H9 (cell line): ENCODE measurements around the gene BARX1. TPM values are rescaled to one million over a fixed set of nuclear protein-coding genes. Genes with fewer than 3 reads are reported as not detected.

Experiments used
- DNase-seq: peaks from one replicate; pipeline ENCODE4 v3.0.0-alpha.2; 2017
- H2AFZ ChIP-seq: one replicate; pipeline ENCODE4 v1.6.1; 2013; ENCODE audit warnings: mild to moderate bottlenecking, low read length, control low read depth, moderate library complexity
- H2AK5ac ChIP-seq: 2 replicates; pipeline ENCODE4 v1.6.1; 2013; ENCODE audit warnings: low read length, control low read depth, mixed read lengths; ENCODE audit not compliant: insufficient read length
- H2BK120ac ChIP-seq: one replicate; pipeline ENCODE4 v1.6.1; 2013; ENCODE audit warnings: low read depth, mild to moderate bottlenecking, low read length, control low read depth, inconsistent platforms; ENCODE audit not compliant: poor library complexity, severe bottlenecking
- H2BK12ac ChIP-seq: 2 replicates; pipeline ENCODE4 v1.6.1; 2013; ENCODE audit warnings: low read length, control low read depth, mixed read lengths, low read depth; ENCODE audit not compliant: insufficient read length
- H2BK15ac ChIP-seq: 2 replicates; pipeline ENCODE4 v1.6.1; 2013; ENCODE audit warnings: low read depth, low read length, control low read depth
- H2BK20ac ChIP-seq: one replicate; pipeline ENCODE4 v1.6.1; 2013; ENCODE audit warnings: low read depth, mild to moderate bottlenecking, low read length, control low read depth, inconsistent platforms; ENCODE audit not compliant: poor library complexity, severe bottlenecking
- H2BK5ac ChIP-seq: 2 replicates; pipeline ENCODE4 v1.6.1; 2013; ENCODE audit warnings: low read length, control low read depth, mixed read lengths; ENCODE audit not compliant: insufficient read length
- H3K14ac ChIP-seq: 2 replicates; pipeline ENCODE4 v1.6.1; 2013; ENCODE audit warnings: low read length, control low read depth; ENCODE audit not compliant: insufficient read depth
- H3K18ac ChIP-seq: 2 replicates; pipeline ENCODE4 v1.6.1; 2013; ENCODE audit warnings: low read depth, mild to moderate bottlenecking, mixed read lengths, low read length, control low read depth; ENCODE audit not compliant: insufficient read length
- H3K23ac ChIP-seq: 2 replicates; pipeline ENCODE4 v1.6.1; 2013; ENCODE audit warnings: low read length, control low read depth, mixed read lengths, low read depth; ENCODE audit not compliant: insufficient read length
- H3K23me2 ChIP-seq: 2 replicates; pipeline ENCODE4 v1.6.1; 2013; ENCODE audit warnings: low read depth, mild to moderate bottlenecking, mixed read lengths, low read length, control low read depth; ENCODE audit not compliant: insufficient read length, poor library complexity, severe bottlenecking
- H3K27ac ChIP-seq: 2 replicates; pipeline ENCODE4 v1.5.1; 2013; ENCODE audit warnings: low read length, control low read depth, mixed read lengths, low read depth; ENCODE audit not compliant: insufficient read length
- H3K27me3 ChIP-seq: 2 replicates; pipeline ENCODE4 v1.6.1; 2013; ENCODE audit warnings: low read length, control low read depth, inconsistent platforms; ENCODE audit not compliant: insufficient read depth
- H3K4ac ChIP-seq: 2 replicates; pipeline ENCODE4 v1.6.1; 2013; ENCODE audit warnings: low read depth, mild to moderate bottlenecking, control low read depth, inconsistent platforms, low read length, moderate library complexity
- H3K4me1 ChIP-seq: 2 replicates; pipeline ENCODE4 v1.6.1; 2013; ENCODE audit warnings: low read length, control low read depth, inconsistent platforms; ENCODE audit not compliant: insufficient read depth
- H3K4me2 ChIP-seq: 2 replicates; pipeline ENCODE4 v1.6.1; 2013; ENCODE audit warnings: low read length, control low read depth, mixed read lengths; ENCODE audit not compliant: insufficient read length, insufficient read depth
- H3K56ac ChIP-seq: 2 replicates; pipeline ENCODE4 v1.6.1; 2013; ENCODE audit warnings: low read depth, mild to moderate bottlenecking, mixed read lengths, low read length, control low read depth; ENCODE audit not compliant: insufficient read length
- H3K79me1 ChIP-seq: 2 replicates; pipeline ENCODE4 v1.6.1; 2013; ENCODE audit warnings: low read depth, mild to moderate bottlenecking, moderate library complexity, low read length, control low read depth, inconsistent platforms; ENCODE audit not compliant: insufficient read depth, poor library complexity, severe bottlenecking
- H3K79me2 ChIP-seq: 2 replicates; pipeline ENCODE4 v1.6.1; 2013; ENCODE audit warnings: low read length, control low read depth, inconsistent platforms; ENCODE audit not compliant: insufficient read depth
- H3K9ac ChIP-seq: 2 replicates; pipeline ENCODE4 v1.6.1; 2013; ENCODE audit warnings: low read length, control low read depth, mixed read lengths; ENCODE audit not compliant: insufficient read length; ENCODE audit errors: extremely low read depth
- H3K9me3 ChIP-seq: one replicate; pipeline ENCODE4 v1.6.1; 2013; ENCODE audit warnings: low read depth, low read length, inconsistent platforms; ENCODE audit not compliant: control insufficient read depth
- H3T11ph ChIP-seq: one replicate; pipeline ENCODE4 v1.6.1; 2013; ENCODE audit warnings: mild to moderate bottlenecking, low read length, control low read depth, inconsistent platforms
- H4K20me1 ChIP-seq: one replicate; pipeline ENCODE4 v1.6.1; 2013; ENCODE audit not compliant: control insufficient read depth, insufficient read length, insufficient read depth
- H4K5ac ChIP-seq: 2 replicates; pipeline ENCODE4 v1.6.1; 2013; ENCODE audit warnings: low read depth, mild to moderate bottlenecking, mixed read lengths, low read length, control low read depth; ENCODE audit not compliant: insufficient read length
- H4K8ac ChIP-seq: replicated peaks from 2 replicates; pipeline ENCODE4 v1.6.1; 2013; ENCODE audit warnings: low read length, control low read depth, mixed read lengths, low read depth; ENCODE audit not compliant: insufficient read length
- H4K91ac ChIP-seq: 2 replicates; pipeline ENCODE4 v1.6.1; 2013; ENCODE audit warnings: low read depth, mild to moderate bottlenecking, moderate library complexity, mixed read lengths, low read length, control low read depth; ENCODE audit not compliant: insufficient read length
- H3K27ac Mint-ChIP-seq, 3 experiments: 2 replicates in 2 of 3; 3 replicates in 1 of 3; pipeline ENCODE4 v1.8.0; 2020 to 2021; ENCODE audit warnings: mixed read lengths in 3 of 3, mild to moderate bottlenecking in 1 of 3, moderate library complexity in 1 of 3
- H3K27me3 Mint-ChIP-seq: 2 replicates; pipeline ENCODE4 v1.8.0; 2021; ENCODE audit warnings: low read depth, mild to moderate bottlenecking, moderate library complexity, mixed read lengths
- H3K36me3 Mint-ChIP-seq, 3 experiments: 2 replicates in 2 of 3; 3 replicates in 1 of 3; pipeline ENCODE4 v1.8.0; 2020 to 2021; ENCODE audit warnings: low read depth in 3 of 3, mixed read lengths in 3 of 3; ENCODE audit not compliant: insufficient read depth in 1 of 3
- H3K4me1 Mint-ChIP-seq, 2 experiments: 2 replicates each; pipeline ENCODE4 v1.8.0; 2020; ENCODE audit warnings: mixed read lengths in 2 of 2
- H3K4me3 Mint-ChIP-seq, 2 experiments: 2 replicates in 1 of 2; 3 replicates in 1 of 2; pipeline ENCODE4 v1.8.0; 2020 to 2021; ENCODE audit warnings: mild to moderate bottlenecking in 2 of 2, mixed read lengths in 2 of 2, moderate library complexity in 1 of 2
- H3K9me3 Mint-ChIP-seq, 2 experiments: 2 replicates in 1 of 2; 3 replicates in 1 of 2; pipeline ENCODE4 v1.8.0; 2020; ENCODE audit warnings: mild to moderate bottlenecking in 2 of 2, mixed read lengths in 2 of 2, moderate library complexity in 1 of 2
- total RNA-seq: library from RNA; stranded (reverse); gene quantifications from 2 replicates; pipeline ENCODE4 v1.2.1, GENCODE V29; 2021
- TF ChIP-seq, protein P1 (sequence below): fragments of 200-600 bp; sonication (generic); conservative IDR thresholded peaks from 3 replicates; pipeline ENCODE4 v1.8.0; 2021; ENCODE audit warnings: antibody characterized with exemption, mild to moderate bottlenecking

The BARX1 gene
- total RNA-seq, 1 experiment from 2014 or later: 1.2 TPM

DNA sequence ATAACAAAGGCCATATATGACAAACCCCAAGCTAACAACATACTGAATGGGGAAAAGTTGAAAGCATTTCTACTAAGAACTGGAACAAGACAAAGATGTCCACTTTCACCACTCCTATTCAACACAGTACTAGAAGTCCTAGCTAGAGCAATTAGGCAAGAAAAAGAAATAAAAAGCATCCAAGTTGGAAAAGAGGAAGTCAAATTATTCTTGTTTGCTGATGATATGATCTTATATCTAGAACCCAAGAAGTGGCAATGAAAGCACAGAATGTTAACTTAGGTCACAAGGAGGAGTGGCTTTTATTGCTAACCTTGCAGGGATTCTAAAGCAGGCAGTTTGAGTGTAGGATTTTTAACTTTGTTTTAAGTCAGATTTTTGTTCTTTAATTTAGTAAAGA lies 35.3 kb upstream of the BARX1 start:
- H3K79me2 ChIP-seq: no peaks in the 10 kb centered on the region
- H3K14ac ChIP-seq: no peak overlapping the region
- Mint-ChIP-seq H3K4me1 (peaks cover 2 to 3% of the 10 kb centered on the region in 2 experiments; a peak in 2 of 4 replicates), H3K27me3 (peaks cover 3% of the 10 kb centered on the region), H3K27ac (no peak overlapping the region), H3K9me3 (peaks cover 7 to 17% of the 10 kb centered on the region in 2 experiments), H3K36me3 (peaks cover 0 to 6% (median 2%) of the 10 kb centered on the region in 3 experiments; a peak in 4 of 7 replicates), H3K4me3 (no peak overlapping the region)
- H4K91ac ChIP-seq: no peak overlapping the region
- H3T11ph ChIP-seq: no peak overlapping the region
- H2BK5ac ChIP-seq: no peak overlapping the region
- H3K18ac ChIP-seq: no peak overlapping the region
- H3K4ac ChIP-seq: no peak overlapping the region
- TF ChIP-seq, protein P1, sequence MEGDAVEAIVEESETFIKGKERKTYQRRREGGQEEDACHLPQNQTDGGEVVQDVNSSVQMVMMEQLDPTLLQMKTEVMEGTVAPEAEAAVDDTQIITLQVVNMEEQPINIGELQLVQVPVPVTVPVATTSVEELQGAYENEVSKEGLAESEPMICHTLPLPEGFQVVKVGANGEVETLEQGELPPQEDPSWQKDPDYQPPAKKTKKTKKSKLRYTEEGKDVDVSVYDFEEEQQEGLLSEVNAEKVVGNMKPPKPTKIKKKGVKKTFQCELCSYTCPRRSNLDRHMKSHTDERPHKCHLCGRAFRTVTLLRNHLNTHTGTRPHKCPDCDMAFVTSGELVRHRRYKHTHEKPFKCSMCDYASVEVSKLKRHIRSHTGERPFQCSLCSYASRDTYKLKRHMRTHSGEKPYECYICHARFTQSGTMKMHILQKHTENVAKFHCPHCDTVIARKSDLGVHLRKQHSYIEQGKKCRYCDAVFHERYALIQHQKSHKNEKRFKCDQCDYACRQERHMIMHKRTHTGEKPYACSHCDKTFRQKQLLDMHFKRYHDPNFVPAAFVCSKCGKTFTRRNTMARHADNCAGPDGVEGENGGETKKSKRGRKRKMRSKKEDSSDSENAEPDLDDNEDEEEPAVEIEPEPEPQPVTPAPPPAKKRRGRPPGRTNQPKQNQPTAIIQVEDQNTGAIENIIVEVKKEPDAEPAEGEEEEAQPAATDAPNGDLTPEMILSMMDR: no peak
- no peak overlapping the region for H2BK120ac ChIP-seq
- no peak overlapping the region for H2BK20ac ChIP-seq
- no peak overlapping the region for H3K9ac ChIP-seq
- H3K4me1 ChIP-seq: no peaks in the 10 kb centered on the region
- no peak overlapping the region for H3K23ac ChIP-seq
- H3K27ac ChIP-seq: no peak overlapping the region
- H2BK12ac ChIP-seq: no peak overlapping the region
- H3K9me3 ChIP-seq: no peaks in the 10 kb centered on the region
- no peaks in the 10 kb centered on the region for H3K23me2 ChIP-seq
- no peak overlapping the region for H4K8ac ChIP-seq
- no peak overlapping the region for H4K5ac ChIP-seq
- H3K4me2 ChIP-seq: no peak overlapping the region
- H3K27me3 ChIP-seq: no peaks in the 10 kb centered on the region
- H2AFZ ChIP-seq: no peak overlapping the region
- H4K20me1 ChIP-seq: no peaks in the 10 kb centered on the region
- H3K56ac ChIP-seq: no peak overlapping the region
- H3K79me1 ChIP-seq: no peaks in the 10 kb centered on the region
- no peak overlapping the region for H2BK15ac ChIP-seq
- no peak for DNase-seq
- no peak overlapping the region for H2AK5ac ChIP-seq
